GM23248 (cell line): Measurements from ENCODE around the gene LEKR1.

Source experiments
- EZH2 ChIP-seq: fragments of 200-600 bp; sonication (generic); IDR thresholded peaks from 2 replicates; pipeline ENCODE4 v1.6.1; 2018; ENCODE audit warnings: antibody characterized with exemption, mild to moderate bottlenecking; ENCODE audit not compliant: insufficient read depth, poor library complexity, severe bottlenecking
- EZH2phosphoT487 ChIP-seq: fragments of 200-600 bp; sonication (generic); IDR thresholded peaks from 2 replicates; pipeline ENCODE4 v1.6.1; 2018; ENCODE audit warnings: antibody characterized with exemption, moderate library complexity, mild to moderate bottlenecking, low read depth; ENCODE audit not compliant: insufficient read depth

GRCh38 chr3:156808025-156808424, 18.1 kb upstream of the LEKR1 start:
- TF ChIP-seq EZH2 (no peak), EZH2phosphoT487 (no peak)
